HepG2 (cell line): ENCODE results near the gene AATF. TPM values are rescaled to one million over a fixed set of nuclear protein-coding genes. Genes with fewer than 3 reads are reported as not detected.

Source experiments
- ATAC-seq: fragments of 200-7000 bp; cut with Tn5 transposase; 3 replicates; pipeline ENCODE4 v1.9.1; 2020; ENCODE audit warnings: mild to moderate bottlenecking, moderate library complexity
- BruUV-seq: library from RNA; stranded (reverse); fragments of 400-500 nt; replicated peaks from 2 replicates; lab custom pipeline; 2021; lab: Mats Ljungman, UMichigan
- CTCF ChIA-PET: fragments of 300-600 bp; formaldehyde crosslinking; extraction: SDS; loops from one replicate; lab custom pipeline; 2021; ENCODE audit warnings: low total read pairs, inconsistent platforms, low intra/inter-chr PET ratio; lab: Yijun Ruan, JAX
- POLR2A ChIA-PET: fragments of 350-600 bp; sonication (Branson Sonifier 250); formaldehyde crosslinking; loops from one replicate; lab custom pipeline; 2020; ENCODE audit warnings: antibody characterized with exemption, inconsistent platforms; lab: Yijun Ruan, JAX
- DNase-seq: peaks from one replicate; pipeline ENCODE4 v3.0.0-alpha.2; 2015; ENCODE audit warnings: low spot score
- FAIRE-seq: peaks from 3 replicates; lab custom pipeline; 2011; peaks lifted over from hg19 to GRCh38; lab: Jason Lieb, UNC
- H2AFZ ChIP-seq: one replicate; pipeline ENCODE4 v1.6.1; 2011; ENCODE audit warnings: low read length, inconsistent platforms
- H3K27ac ChIP-seq: fragments of 300-600 bp; 3 replicates; pipeline ENCODE4 v1.8.0; 2011; ENCODE audit warnings: mixed run types, mild to moderate bottlenecking, mixed read lengths, low read length, inconsistent platforms; ENCODE audit not compliant: insufficient read depth; ENCODE audit errors: extremely low read length
- H3K27me3 ChIP-seq, 2 experiments: fragments of 200-600 bp in 1 of 2; 2 replicates in 1 of 2; 3 replicates in 1 of 2; pipeline versions ENCODE4 v1.6.0 to v1.8.0; 2011; ENCODE audit warnings: low read length in 2 of 2, mild to moderate bottlenecking in 2 of 2, moderate library complexity in 2 of 2, inconsistent platforms in 1 of 2; ENCODE audit not compliant: insufficient read depth in 2 of 2, control insufficient read depth in 1 of 2
- H3K36me3 ChIP-seq, 2 experiments: fragments of 200-600 bp in 1 of 2; replicated peaks in 1 of 2; 2 replicates in 1 of 2; 3 replicates in 1 of 2; pipeline versions ENCODE4 v1.5.1 to v1.8.0; 2011; ENCODE audit warnings: low read length in 2 of 2, inconsistent platforms in 1 of 2; ENCODE audit not compliant: insufficient read depth in 2 of 2, control insufficient read depth in 1 of 2
- H3K4me1 ChIP-seq: 2 replicates; pipeline ENCODE4 v1.5.1; 2012; ENCODE audit warnings: low read length, inconsistent platforms; ENCODE audit not compliant: insufficient read depth
- H3K4me2 ChIP-seq: 2 replicates; pipeline ENCODE4 v1.6.0; 2011; ENCODE audit warnings: low read depth, low read length, inconsistent platforms
- H3K4me3 ChIP-seq, 3 experiments: fragments of 200-600 bp in 1 of 3; sonication (generic), shearing (Covaris generic) in 1 of 3; replicated peaks in 1 of 3; 2 replicates each; pipeline ENCODE4 v1.5.1; 2011 to 2016; ENCODE audit warnings: low read length in 3 of 3, inconsistent platforms in 2 of 3, low read depth in 2 of 3, mild to moderate bottlenecking in 2 of 3, control low read depth in 1 of 3, mixed read lengths in 1 of 3; ENCODE audit not compliant: insufficient read depth in 1 of 3
- H3K79me2 ChIP-seq: one replicate; pipeline ENCODE4 v1.6.1; 2011; ENCODE audit warnings: low read length, inconsistent platforms; ENCODE audit not compliant: insufficient read depth
- H3K9ac ChIP-seq: 2 replicates; pipeline ENCODE4 v1.6.0; 2011; ENCODE audit warnings: mild to moderate bottlenecking, low read depth, low read length, inconsistent platforms; ENCODE audit not compliant: insufficient read depth
- H3K9me3 ChIP-seq: 2 replicates; pipeline ENCODE4 v1.5.1; 2012; ENCODE audit warnings: mild to moderate bottlenecking, low read length
- H4K20me1 ChIP-seq: 2 replicates; pipeline ENCODE4 v1.6.0; 2011; ENCODE audit warnings: inconsistent platforms, mild to moderate bottlenecking, low read length, moderate library complexity; ENCODE audit not compliant: insufficient read depth
- ATF4 ChIP-seq, 2 experiments: fragments of 450-650 bp in 1 of 2; sonication (generic) in 1 of 2; formaldehyde crosslinking; IDR thresholded peaks; 2 replicates each; pipeline versions ENCODE4 v1.5.0 to v1.8.0; 2020 to 2022; ENCODE audit warnings: mild to moderate bottlenecking in 1 of 2, missing genetic modification reagents in 1 of 2
- CEBPB ChIP-seq: IDR thresholded peaks from 2 replicates; pipeline ENCODE4 v1.6.1; 2011; ENCODE audit warnings: low read depth, low read length, improper control_type of control experiment, borderline replicate concordance
- CEBPG ChIP-seq: IDR thresholded peaks from 2 replicates; pipeline ENCODE4 v1.6.1; 2016
- JUNB ChIP-seq: sonication (generic); formaldehyde crosslinking; IDR thresholded peaks from 2 replicates; pipeline ENCODE4 v1.8.0; 2022; ENCODE audit warnings: missing genetic modification reagents, mild to moderate bottlenecking, borderline replicate concordance
- PBX2 ChIP-seq: IDR thresholded peaks from 2 replicates; pipeline ENCODE4 v1.6.1; 2016; ENCODE audit warnings: control low read depth
- USF2 ChIP-seq, 2 experiments: sonication (generic) in 1 of 2; formaldehyde crosslinking in 1 of 2; IDR thresholded peaks; 2 replicates each; pipeline versions ENCODE4 v1.5.1 to v1.6.1; 2011 to 2020; ENCODE audit warnings: borderline replicate concordance in 1 of 2, low read depth in 1 of 2, low read length in 1 of 2, mild to moderate bottlenecking in 1 of 2, missing genetic modification reagents in 1 of 2, moderate library complexity in 1 of 2
- ZBTB49 ChIP-seq: sonication (generic); formaldehyde crosslinking; IDR thresholded peaks from 2 replicates; pipeline ENCODE4 v1.4.0; 2020; ENCODE audit warnings: missing genetic modification reagents, borderline replicate concordance
- ZNF274 ChIP-seq: sonication (generic); formaldehyde crosslinking; IDR thresholded peaks from 2 replicates; pipeline ENCODE4 v1.5.1; 2020; ENCODE audit warnings: mild to moderate bottlenecking, missing genetic modification reagents
- WGBS: methylation state at CpG from one replicate; pipeline ENCODE4 v1.1.6; 2017; ENCODE audit warnings: low lambda C conversion rate; 5-methylcytosine and 5-hydroxymethylcytosine counted together
- in situ Hi-C: cut with HindIII; loops from 2 replicates; pipeline ENCODE4 v1.10.0; 2017; ENCODE audit warnings: low pct_unique_long_range_greater_than_20kb; ENCODE audit not compliant: extremely low pct_ligation_motif_present
- intact Hi-C: fragments of 100-400 bp; cut with micrococcal nuclease; formaldehyde crosslinking; loops from one replicate; pipeline ENCODE4 v1.10.0; 2022; ENCODE audit not compliant: unreplicated experiment
- polyA plus RNA-seq, 8 experiments: library from polyadenylated mRNA; depleted of rRNA in 3 of 8; stranded (reverse) in 7 of 8; unstranded in 1 of 8; fragments of >200 nt; fragmentation: Illumina TruSeq in 4 of 8; extraction: Trizol in 4 of 8; gene quantifications; 2 replicates each; pipeline versions ENCODE4 v1.2.1 to v1.2.3, GENCODE V29; 2011 to 2016; ENCODE audit warnings: low read depth in 4 of 8, missing spikeins in 1 of 8, mixed read lengths in 1 of 8; ENCODE audit not compliant: insufficient read depth in 1 of 8
- total RNA-seq, 5 experiments: library from RNA; depleted of rRNA; stranded (reverse); fragments of >200 nt; fragmentation: Illumina TruSeq; extraction: Trizol; gene quantifications; 2 replicates each; pipeline ENCODE4 v1.2.3, GENCODE V29; 2016; ENCODE audit warnings: low read depth in 1 of 5
- TF ChIP-seq, protein P1 (sequence below): sonication (generic); formaldehyde crosslinking; IDR thresholded peaks from 2 replicates; pipeline ENCODE4 v1.4.0; 2020; ENCODE audit warnings: missing genetic modification reagents

Gene AATF
- total and polyA plus RNA-seq, 2 of the 13 experiments (the other 11 are each of a cell fraction or from before 2014, with no cell fraction given): 9.1 to 53.3 TPM

- CTCF ChIA-PET: no interaction called here
- in situ Hi-C loops (no loop called here), intact Hi-C loops (no loop called here)
- Histone ChIP-seq H3K27me3 (no peaks in the 10 kb centered on the region), H3K9me3 (no peaks in the 10 kb centered on the region), H4K20me1 (no peaks in the 10 kb centered on the region), H3K79me2 (no peaks in the 10 kb centered on the region), H3K4me1 (peaks cover 8% of the 10 kb centered on the region), H3K9ac (no peak overlapping the region), H3K36me3 (no peaks in the 10 kb centered on the region; a peak in 2 of 5 replicates), H3K4me2 (no peak overlapping the region), H2AFZ (no peak overlapping the region), H3K4me3 (no peak overlapping the region), H3K27ac (no peak overlapping the region)
- no peak for DNase-seq
- ATAC-seq: no peak
- 8% methylated on average over 1 of the region's 1 CpG for WGBS
- POLR2A ChIA-PET: interaction anchor here (1.0 kb wide), 1 partner anchor 62 kb away, joined by 4 read pairs; no protein-coding TSS in a partner anchor
- no TSS peak for BruUV-seq
- TF ChIP-seq ZNF274: no peak
- no peak for TF ChIP-seq JUNB
- no peak for TF ChIP-seq ZBTB49
- TF ChIP-seq USF2 (IDR thresholded peaks at IDR 0.05; ENCODE audit: low read depth, low read length): no peak
- TF ChIP-seq USF2 (CRISPR knock-in tag; IDR thresholded peaks at IDR 0.05; ENCODE audit: borderline replicate concordance): no peak
- peak; percentile 86 for TF ChIP-seq CEBPB
- no peak for TF ChIP-seq PBX2 (CRISPR knock-in tag)
- TF ChIP-seq ATF4 (CRISPR knock-in tag; IDR thresholded peaks at IDR 0.05): peak in 1 of 2 experiments; percentile 59; a peak in 1 of 4 replicates
- TF ChIP-seq, protein P1, sequence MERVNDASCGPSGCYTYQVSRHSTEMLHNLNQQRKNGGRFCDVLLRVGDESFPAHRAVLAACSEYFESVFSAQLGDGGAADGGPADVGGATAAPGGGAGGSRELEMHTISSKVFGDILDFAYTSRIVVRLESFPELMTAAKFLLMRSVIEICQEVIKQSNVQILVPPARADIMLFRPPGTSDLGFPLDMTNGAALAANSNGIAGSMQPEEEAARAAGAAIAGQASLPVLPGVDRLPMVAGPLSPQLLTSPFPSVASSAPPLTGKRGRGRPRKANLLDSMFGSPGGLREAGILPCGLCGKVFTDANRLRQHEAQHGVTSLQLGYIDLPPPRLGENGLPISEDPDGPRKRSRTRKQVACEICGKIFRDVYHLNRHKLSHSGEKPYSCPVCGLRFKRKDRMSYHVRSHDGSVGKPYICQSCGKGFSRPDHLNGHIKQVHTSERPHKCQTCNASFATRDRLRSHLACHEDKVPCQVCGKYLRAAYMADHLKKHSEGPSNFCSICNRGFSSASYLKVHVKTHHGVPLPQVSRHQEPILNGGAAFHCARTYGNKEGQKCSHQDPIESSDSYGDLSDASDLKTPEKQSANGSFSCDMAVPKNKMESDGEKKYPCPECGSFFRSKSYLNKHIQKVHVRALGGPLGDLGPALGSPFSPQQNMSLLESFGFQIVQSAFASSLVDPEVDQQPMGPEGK (CRISPR knock-in tag): no peak
- TF ChIP-seq CEBPG (CRISPR knock-in tag): peak; percentile 74
- no peak for FAIRE-seq
These were observed 131.0 kb downstream of the AATF start for GRCh38 chr17:37079735-37080134.
